ENCODE results near the gene ANKS1A.

- no peak for TF ChIP-seq GATA2 (CRISPR knock-in tag; IDR thresholded peaks at IDR 0.05)
- no peak for TF ChIP-seq CTCF (IDR thresholded peaks at IDR 0.05)
- no peak for TF ChIP-seq PBX3 (IDR thresholded peaks at IDR 0.05)
- TF ChIP-seq RAD21 (IDR thresholded peaks at IDR 0.05; ENCODE audit: low read length), result no peak
Observed at GRCh38 chr6:35128042-35128441, 239.0 kb downstream of the ANKS1A start.
